ENCODE data around the gene ARPIN. TPM values are rescaled to one million over a fixed set of nuclear protein-coding genes. Genes with fewer than 3 reads are reported as not detected.

ARPIN gene
- polyA plus RNA-seq, 4 donors, result 11.9 to 37.1 (median 17.9) TPM

- no peaks in the 10 kb centered on the region for H3K36me3 ChIP-seq (ENCODE audit: control insufficient read depth in 3 of 3, insufficient read depth in 2 of 3, low read depth in 1 of 3, low read length in 3 of 3)
- no peak overlapping the region for H3K27ac ChIP-seq (ENCODE audit: low read depth in 1 of 3, low read length in 2 of 3)
- DNase-seq (no peak), FAIRE-seq (no peak)
- no peaks in the 10 kb centered on the region for H3K27me3 ChIP-seq (ENCODE audit: control insufficient read depth in 3 of 3, insufficient read depth in 3 of 3, low read length in 3 of 3)
- no peaks in the 10 kb centered on the region for H3K9me3 ChIP-seq (ENCODE audit: control insufficient read depth in 2 of 2, insufficient read depth in 1 of 2, low read depth in 1 of 2, low read length in 1 of 2)
- 61 to 82% (median 68%) methylated on average over 2 of the region's 2 CpGs for WGBS, 3 donors
- H3K4me3 ChIP-seq (ENCODE audit: low read depth in 1 of 3, low read length in 3 of 3), result no peak overlapping the region
- no peaks in the 10 kb centered on the region for H3K4me1 ChIP-seq (ENCODE audit: control insufficient read depth in 3 of 3, insufficient read depth in 2 of 3, low read depth in 1 of 3, low read length in 2 of 3)
Observed at GRCh38 chr15:89926158-89926557, 13.4 kb upstream of the ARPIN start.

GRCh38 chr15:89917442-89918101 lies 4.8 kb upstream of the ARPIN start:
- H3K4me3 ChIP-seq (ENCODE audit: low read depth in 1 of 3, low read length in 3 of 3), result no peak overlapping the region
- H3K4me1 ChIP-seq (ENCODE audit: control insufficient read depth in 3 of 3, insufficient read depth in 2 of 3, low read depth in 1 of 3, low read length in 2 of 3), result peaks cover 0 to 8% (median 4%) of the 10 kb centered on the region in 3 donors
- DNase-seq (peak in 1 of 2 donors; percentile 45), FAIRE-seq (no peak)
- H3K36me3 ChIP-seq (ENCODE audit: control insufficient read depth in 3 of 3, insufficient read depth in 2 of 3, low read depth in 1 of 3, low read length in 3 of 3), result no peaks in the 10 kb centered on the region
- H3K27ac ChIP-seq (ENCODE audit: low read depth in 1 of 3, low read length in 2 of 3), result no peak overlapping the region
- WGBS, 3 donors, result 43 to 68% (median 44%) methylated on average over 4 of the region's 4 CpGs
- H3K27me3 ChIP-seq (ENCODE audit: control insufficient read depth in 3 of 3, insufficient read depth in 3 of 3, low read length in 3 of 3), result no peaks in the 10 kb centered on the region
- no peaks in the 10 kb centered on the region for H3K9me3 ChIP-seq (ENCODE audit: control insufficient read depth in 2 of 2, insufficient read depth in 1 of 2, low read depth in 1 of 2, low read length in 1 of 2)

- Histone ChIP-seq H3K9me3 (ENCODE audit: control insufficient read depth in 2 of 2, insufficient read depth in 1 of 2, low read depth in 1 of 2, low read length in 1 of 2) (no peaks in the 10 kb centered on the region), H3K27me3 (ENCODE audit: control insufficient read depth in 3 of 3, insufficient read depth in 3 of 3, low read length in 3 of 3) (no peaks in the 10 kb centered on the region), H3K27ac (ENCODE audit: low read depth in 1 of 3, low read length in 2 of 3) (no peak overlapping the region), H3K36me3 (ENCODE audit: control insufficient read depth in 3 of 3, insufficient read depth in 2 of 3, low read depth in 1 of 3, low read length in 3 of 3) (no peaks in the 10 kb centered on the region), H3K4me1 (ENCODE audit: control insufficient read depth in 3 of 3, insufficient read depth in 2 of 3, low read depth in 1 of 3, low read length in 2 of 3) (peaks cover 0 to 11% (median 4%) of the 10 kb centered on the region in 3 donors), H3K4me3 (ENCODE audit: low read depth in 1 of 3, low read length in 3 of 3) (no peak overlapping the region)
- WGBS, 3 donors, result 67 to 88% (median 71%) methylated on average over 3 of the region's 3 CpGs
- FAIRE-seq (no peak), DNase-seq (no peak)
Observed at GRCh38 chr15:89916660-89917059, 3.9 kb upstream of the ARPIN start.

GRCh38 chr15:89912145-89912673 lies 543 bp downstream of the ARPIN start:
- no peak for FAIRE-seq
- peak; percentile 64 to 78 for DNase-seq
- H3K27ac ChIP-seq (ENCODE audit: low read depth in 1 of 3, low read length in 2 of 3), result peak overlapping the region; percentile 84 to 99 (median 92)
- WGBS, 3 donors, result 3 to 8% (median 7%) methylated on average over 18 to 36 of the region's 36 CpGs
- peaks cover 0 to 36% (median 0%) of the 10 kb centered on the region in 3 donors for H3K36me3 ChIP-seq (ENCODE audit: control insufficient read depth in 3 of 3, insufficient read depth in 2 of 3, low read depth in 1 of 3, low read length in 3 of 3)
- H3K4me3 ChIP-seq (ENCODE audit: low read depth in 1 of 3, low read length in 3 of 3), result peak overlapping the region; percentile 81 to 92 (median 85)
- H3K4me1 ChIP-seq (ENCODE audit: control insufficient read depth in 3 of 3, insufficient read depth in 2 of 3, low read depth in 1 of 3, low read length in 2 of 3), result peaks cover 0 to 22% (median 4%) of the 10 kb centered on the region in 3 donors
- H3K9me3 ChIP-seq (ENCODE audit: control insufficient read depth in 2 of 2, insufficient read depth in 1 of 2, low read depth in 1 of 2, low read length in 1 of 2), result no peaks in the 10 kb centered on the region
- no peaks in the 10 kb centered on the region for H3K27me3 ChIP-seq (ENCODE audit: control insufficient read depth in 3 of 3, insufficient read depth in 3 of 3, low read length in 3 of 3)

- no peak for FAIRE-seq
Observed at GRCh38 chr15:89910891-89911626, 1.7 kb downstream of the ARPIN start.

GRCh38 chr15:89909611-89910010 lies 3.1 kb downstream of the ARPIN start:
- H3K36me3 ChIP-seq (ENCODE audit: control insufficient read depth in 3 of 3, insufficient read depth in 2 of 3, low read depth in 1 of 3, low read length in 3 of 3), result peaks cover 0 to 60% (median 2%) of the 10 kb centered on the region in 3 donors
- 22 to 33% (median 32%) methylated on average over 1 to 2 of the region's 2 CpGs for WGBS, 3 donors
- DNase-seq (no peak), FAIRE-seq (no peak)
- no peak overlapping the region for H3K4me3 ChIP-seq (ENCODE audit: low read depth in 1 of 3, low read length in 3 of 3)
- no peaks in the 10 kb centered on the region for H3K27me3 ChIP-seq (ENCODE audit: control insufficient read depth in 3 of 3, insufficient read depth in 3 of 3, low read length in 3 of 3)
- no peaks in the 10 kb centered on the region for H3K9me3 ChIP-seq (ENCODE audit: control insufficient read depth in 2 of 2, insufficient read depth in 1 of 2, low read depth in 1 of 2, low read length in 1 of 2)
- H3K27ac ChIP-seq (ENCODE audit: low read depth in 1 of 3, low read length in 2 of 3), result no peak overlapping the region
- peaks cover 0 to 22% (median 4%) of the 10 kb centered on the region in 3 donors for H3K4me1 ChIP-seq (ENCODE audit: control insufficient read depth in 3 of 3, insufficient read depth in 2 of 3, low read depth in 1 of 3, low read length in 2 of 3)

More at GRCh38 chr15:89910891-89911626, 1.7 kb downstream of the ARPIN start:
- Histone ChIP-seq H3K4me1 (ENCODE audit: control insufficient read depth in 3 of 3, insufficient read depth in 2 of 3, low read depth in 1 of 3, low read length in 2 of 3) (peaks cover 0 to 22% (median 4%) of the 10 kb centered on the region in 3 donors), H3K36me3 (ENCODE audit: control insufficient read depth in 3 of 3, insufficient read depth in 2 of 3, low read depth in 1 of 3, low read length in 3 of 3) (peaks cover 0 to 47% (median 2%) of the 10 kb centered on the region in 3 donors), H3K9me3 (ENCODE audit: control insufficient read depth in 2 of 2, insufficient read depth in 1 of 2, low read depth in 1 of 2, low read length in 1 of 2) (no peaks in the 10 kb centered on the region), H3K4me3 (ENCODE audit: low read depth in 1 of 3, low read length in 3 of 3) (no peak overlapping the region), H3K27me3 (ENCODE audit: control insufficient read depth in 3 of 3, insufficient read depth in 3 of 3, low read length in 3 of 3) (no peaks in the 10 kb centered on the region), H3K27ac (ENCODE audit: low read depth in 1 of 3, low read length in 2 of 3) (peak overlapping the region in 1 of 3 donors; percentile 99)
- DNase-seq, result peak in 1 of 2 donors; percentile 21
- 44 to 57% (median 49%) methylated on average over 6 of the region's 6 CpGs for WGBS, 3 donors

GRCh38 chr15:89908226-89908625 lies 4.5 kb downstream of the ARPIN start:
- 88 to 94% (median 91%) methylated on average over 16 of the region's 16 CpGs for WGBS, 3 donors
- Histone ChIP-seq H3K27me3 (ENCODE audit: control insufficient read depth in 3 of 3, insufficient read depth in 3 of 3, low read length in 3 of 3) (no peaks in the 10 kb centered on the region), H3K27ac (ENCODE audit: low read depth in 1 of 3, low read length in 2 of 3) (no peak overlapping the region), H3K4me1 (ENCODE audit: control insufficient read depth in 3 of 3, insufficient read depth in 2 of 3, low read depth in 1 of 3, low read length in 2 of 3) (peaks cover 0 to 17% (median 4%) of the 10 kb centered on the region in 3 donors), H3K4me3 (ENCODE audit: low read depth in 1 of 3, low read length in 3 of 3) (no peak overlapping the region), H3K36me3 (ENCODE audit: control insufficient read depth in 3 of 3, insufficient read depth in 2 of 3, low read depth in 1 of 3, low read length in 3 of 3) (peaks cover 2 to 74% (median 4%) of the 10 kb centered on the region in 3 donors), H3K9me3 (ENCODE audit: control insufficient read depth in 2 of 2, insufficient read depth in 1 of 2, low read depth in 1 of 2, low read length in 1 of 2) (no peaks in the 10 kb centered on the region)
- DNase-seq, result no peak
- FAIRE-seq, result no peak

GRCh38 chr15:89907289-89907688 lies 5.5 kb downstream of the ARPIN start:
- DNase-seq, result no peak
- no peak overlapping the region for H3K4me3 ChIP-seq (ENCODE audit: low read depth in 1 of 3, low read length in 3 of 3)
- WGBS, 3 donors, result 87 to 94% (median 91%) methylated on average over 7 of the region's 7 CpGs

More at GRCh38 chr15:89907289-89907688, 5.5 kb downstream of the ARPIN start:
- Histone ChIP-seq H3K27ac (ENCODE audit: low read depth in 1 of 3, low read length in 2 of 3) (no peak overlapping the region), H3K9me3 (ENCODE audit: control insufficient read depth in 2 of 2, insufficient read depth in 1 of 2, low read depth in 1 of 2, low read length in 1 of 2) (no peaks in the 10 kb centered on the region), H3K36me3 (ENCODE audit: control insufficient read depth in 3 of 3, insufficient read depth in 2 of 3, low read depth in 1 of 3, low read length in 3 of 3) (peaks cover 2 to 77% (median 4%) of the 10 kb centered on the region in 3 donors), H3K27me3 (ENCODE audit: control insufficient read depth in 3 of 3, insufficient read depth in 3 of 3, low read length in 3 of 3) (no peaks in the 10 kb centered on the region), H3K4me1 (ENCODE audit: control insufficient read depth in 3 of 3, insufficient read depth in 2 of 3, low read depth in 1 of 3, low read length in 2 of 3) (peaks cover 0 to 14% (median 0%) of the 10 kb centered on the region in 3 donors)
- FAIRE-seq, result no peak
